RKO (cell line): Measurements from ENCODE around the gene TDRD9.
"Not testable (repeated sequence)": the region's sequence is repeated elsewhere in the genome, so short reads cannot be mapped to it uniquely, and the experiment has no call there.

Experiments
- DNase-seq: peaks from one replicate; pipeline ENCODE4 v3.0.0-alpha.2; 2016; ENCODE audit warnings: low spot score

TDRD9 gene, protein sequence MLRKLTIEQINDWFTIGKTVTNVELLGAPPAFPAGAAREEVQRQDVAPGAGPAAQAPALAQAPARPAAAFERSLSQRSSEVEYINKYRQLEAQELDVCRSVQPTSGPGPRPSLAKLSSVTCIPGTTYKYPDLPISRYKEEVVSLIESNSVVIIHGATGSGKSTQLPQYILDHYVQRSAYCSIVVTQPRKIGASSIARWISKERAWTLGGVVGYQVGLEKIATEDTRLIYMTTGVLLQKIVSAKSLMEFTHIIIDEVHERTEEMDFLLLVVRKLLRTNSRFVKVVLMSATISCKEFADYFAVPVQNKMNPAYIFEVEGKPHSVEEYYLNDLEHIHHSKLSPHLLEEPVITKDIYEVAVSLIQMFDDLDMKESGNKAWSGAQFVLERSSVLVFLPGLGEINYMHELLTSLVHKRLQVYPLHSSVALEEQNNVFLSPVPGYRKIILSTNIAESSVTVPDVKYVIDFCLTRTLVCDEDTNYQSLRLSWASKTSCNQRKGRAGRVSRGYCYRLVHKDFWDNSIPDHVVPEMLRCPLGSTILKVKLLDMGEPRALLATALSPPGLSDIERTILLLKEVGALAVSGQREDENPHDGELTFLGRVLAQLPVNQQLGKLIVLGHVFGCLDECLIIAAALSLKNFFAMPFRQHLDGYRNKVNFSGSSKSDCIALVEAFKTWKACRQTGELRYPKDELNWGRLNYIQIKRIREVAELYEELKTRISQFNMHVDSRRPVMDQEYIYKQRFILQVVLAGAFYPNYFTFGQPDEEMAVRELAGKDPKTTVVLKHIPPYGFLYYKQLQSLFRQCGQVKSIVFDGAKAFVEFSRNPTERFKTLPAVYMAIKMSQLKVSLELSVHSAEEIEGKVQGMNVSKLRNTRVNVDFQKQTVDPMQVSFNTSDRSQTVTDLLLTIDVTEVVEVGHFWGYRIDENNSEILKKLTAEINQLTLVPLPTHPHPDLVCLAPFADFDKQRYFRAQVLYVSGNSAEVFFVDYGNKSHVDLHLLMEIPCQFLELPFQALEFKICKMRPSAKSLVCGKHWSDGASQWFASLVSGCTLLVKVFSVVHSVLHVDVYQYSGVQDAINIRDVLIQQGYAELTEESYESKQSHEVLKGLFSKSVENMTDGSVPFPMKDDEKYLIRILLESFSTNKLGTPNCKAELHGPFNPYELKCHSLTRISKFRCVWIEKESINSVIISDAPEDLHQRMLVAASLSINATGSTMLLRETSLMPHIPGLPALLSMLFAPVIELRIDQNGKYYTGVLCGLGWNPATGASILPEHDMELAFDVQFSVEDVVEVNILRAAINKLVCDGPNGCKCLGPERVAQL (N-terminal part only)

DNA sequence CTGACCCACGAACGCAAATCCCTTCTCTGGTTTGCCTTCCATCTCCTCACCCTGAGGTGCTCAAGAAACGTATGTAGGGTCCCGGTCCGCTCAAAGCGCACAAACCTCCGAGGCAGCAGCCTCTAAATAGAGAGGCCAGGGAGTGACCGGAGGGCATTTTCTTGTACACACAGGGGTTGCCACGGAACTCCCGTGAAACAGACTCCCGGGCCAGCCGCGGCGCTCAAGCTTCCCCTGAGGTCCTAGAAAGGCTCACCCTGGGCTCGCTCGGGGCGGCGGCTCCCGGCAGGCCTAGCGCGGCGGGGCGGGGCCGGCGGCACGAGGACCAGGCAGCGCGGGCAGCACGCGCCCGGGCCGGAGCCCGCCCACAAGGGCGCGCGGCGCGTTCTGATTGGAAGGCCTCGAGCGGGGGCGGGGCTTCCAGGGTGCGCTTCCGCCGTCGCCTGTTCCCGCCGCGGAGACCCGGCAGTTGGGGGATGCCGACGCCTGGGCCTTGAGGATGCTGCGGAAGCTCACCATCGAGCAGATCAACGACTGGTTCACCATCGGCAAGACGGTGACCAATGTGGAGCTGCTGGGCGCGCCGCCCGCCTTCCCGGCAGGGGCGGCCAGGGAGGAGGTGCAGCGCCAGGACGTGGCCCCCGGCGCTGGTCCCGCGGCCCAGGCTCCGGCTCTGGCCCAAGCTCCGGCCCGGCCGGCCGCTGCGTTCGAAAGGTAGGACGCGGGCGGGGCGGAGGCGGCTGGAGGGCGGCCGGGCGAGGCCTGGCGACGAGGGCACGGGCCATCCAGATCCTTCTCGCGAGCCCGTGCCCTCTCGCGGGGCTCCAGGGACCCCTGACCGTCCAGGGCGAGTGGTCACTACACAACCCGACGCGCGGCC, at the start of gene TDRD9:
TDRD9 (plus strand) TSS at position 446 of the 880 bp plus-strand sequence; CDS start at position 500, 54 bp downstream.
- no peak for DNase-seq

DNA sequence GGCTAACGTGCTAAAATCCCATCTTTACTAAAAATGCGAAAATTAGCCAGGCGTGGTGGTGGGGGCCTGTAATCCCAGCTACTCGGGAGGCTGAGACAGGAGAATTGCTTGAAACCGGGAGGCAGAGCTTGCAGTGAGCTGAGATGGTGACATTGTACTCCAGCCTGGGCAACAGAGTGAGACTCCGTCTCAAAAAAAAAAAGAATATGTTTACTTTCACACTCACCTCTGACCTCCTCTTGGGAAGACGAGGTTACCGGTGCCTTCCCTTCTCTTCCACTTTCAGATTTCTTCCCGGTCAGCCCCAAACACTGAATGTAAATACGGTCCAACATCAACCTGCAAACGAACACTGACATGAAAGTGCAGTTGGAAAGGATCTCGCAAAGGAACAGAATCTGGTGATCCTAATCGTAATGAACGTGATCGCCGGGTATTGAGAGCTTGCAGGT, 49.1 kb upstream of the TDRD9 start:
- DNase-seq: no peak

DNA sequence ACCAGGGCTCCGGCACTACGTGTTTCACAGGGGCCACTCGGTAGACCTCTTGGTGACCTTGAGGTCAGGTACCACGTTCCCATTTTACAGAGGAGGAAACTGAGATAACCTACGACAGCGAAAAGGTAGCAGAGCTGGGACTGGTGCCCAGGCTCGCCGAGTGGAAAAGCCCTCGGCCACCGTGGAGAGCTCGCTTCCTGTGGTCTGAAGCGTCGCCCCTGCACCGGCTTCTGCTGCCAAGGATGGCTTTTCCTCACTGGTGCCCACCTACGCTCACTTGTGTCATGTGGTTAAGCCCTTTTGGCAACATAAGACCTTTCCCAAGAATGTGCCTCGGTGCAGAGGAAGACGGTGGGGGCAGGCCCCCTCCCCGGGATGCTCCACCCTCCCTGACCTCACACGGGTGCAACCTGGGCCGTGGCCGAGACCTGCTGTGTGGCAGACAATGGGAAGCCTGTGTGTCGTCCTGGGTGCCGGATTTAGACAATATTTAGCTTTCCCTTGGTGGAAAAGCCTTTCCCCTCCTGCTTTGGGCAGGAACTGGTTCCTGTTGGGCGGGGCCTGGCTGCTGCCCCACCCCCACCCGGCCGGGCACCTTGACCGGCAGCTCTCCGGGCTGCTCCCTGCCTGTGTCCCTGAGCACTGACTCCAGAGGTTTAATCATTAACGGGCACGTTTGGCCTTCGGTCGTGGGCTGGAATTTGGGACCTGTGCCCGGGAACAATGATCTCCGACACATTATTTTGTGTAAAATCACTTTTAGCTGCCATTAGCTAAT, 48.5 kb upstream of the TDRD9 start:
- DNase-seq: no peak

DNA sequence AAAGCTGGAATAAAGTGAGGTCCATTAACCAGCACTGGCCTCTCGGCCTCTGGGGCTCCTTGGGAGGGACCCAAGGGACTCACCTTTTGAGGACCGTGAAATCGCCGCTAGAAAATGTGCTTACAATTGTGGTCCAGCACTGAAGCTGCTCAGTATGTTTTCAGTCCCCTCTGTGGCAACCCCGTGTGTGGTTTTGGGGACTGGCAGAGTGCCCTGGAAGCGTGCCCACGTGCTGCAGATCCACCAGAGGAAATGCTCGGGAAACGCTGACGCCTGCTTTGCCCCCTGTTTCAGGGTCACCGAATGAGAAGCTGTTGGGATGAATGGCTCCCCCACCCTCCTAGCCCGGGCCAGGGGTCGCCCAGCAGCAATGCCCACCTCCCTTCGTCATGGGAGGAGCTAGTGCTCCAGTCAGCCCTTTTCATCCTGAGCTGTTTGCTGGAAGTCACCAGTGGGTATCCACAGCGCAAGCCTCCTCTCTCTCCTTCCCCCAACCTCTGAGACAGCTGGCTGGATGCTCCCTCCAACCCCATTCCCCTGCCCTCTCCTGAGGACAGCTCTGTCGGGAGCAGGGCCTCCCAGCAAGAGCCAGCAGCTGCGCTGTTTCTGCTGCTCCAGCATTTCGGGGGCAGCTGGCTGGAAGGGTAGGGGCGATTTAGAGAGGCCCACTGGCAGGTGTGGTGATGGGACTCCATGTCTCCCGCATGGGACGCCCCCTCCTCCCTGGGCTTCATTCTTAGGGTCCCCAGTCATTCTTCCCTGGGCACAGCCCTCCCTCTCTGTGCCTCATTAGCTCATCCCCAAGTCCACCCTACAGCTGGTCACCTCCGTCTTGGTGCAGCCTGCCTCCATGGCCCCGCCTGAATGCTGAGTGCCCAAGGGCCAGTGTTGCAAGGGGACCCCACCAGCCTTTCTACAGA, 47.6 kb upstream of the TDRD9 start:
- DNase-seq: no peak

DNA sequence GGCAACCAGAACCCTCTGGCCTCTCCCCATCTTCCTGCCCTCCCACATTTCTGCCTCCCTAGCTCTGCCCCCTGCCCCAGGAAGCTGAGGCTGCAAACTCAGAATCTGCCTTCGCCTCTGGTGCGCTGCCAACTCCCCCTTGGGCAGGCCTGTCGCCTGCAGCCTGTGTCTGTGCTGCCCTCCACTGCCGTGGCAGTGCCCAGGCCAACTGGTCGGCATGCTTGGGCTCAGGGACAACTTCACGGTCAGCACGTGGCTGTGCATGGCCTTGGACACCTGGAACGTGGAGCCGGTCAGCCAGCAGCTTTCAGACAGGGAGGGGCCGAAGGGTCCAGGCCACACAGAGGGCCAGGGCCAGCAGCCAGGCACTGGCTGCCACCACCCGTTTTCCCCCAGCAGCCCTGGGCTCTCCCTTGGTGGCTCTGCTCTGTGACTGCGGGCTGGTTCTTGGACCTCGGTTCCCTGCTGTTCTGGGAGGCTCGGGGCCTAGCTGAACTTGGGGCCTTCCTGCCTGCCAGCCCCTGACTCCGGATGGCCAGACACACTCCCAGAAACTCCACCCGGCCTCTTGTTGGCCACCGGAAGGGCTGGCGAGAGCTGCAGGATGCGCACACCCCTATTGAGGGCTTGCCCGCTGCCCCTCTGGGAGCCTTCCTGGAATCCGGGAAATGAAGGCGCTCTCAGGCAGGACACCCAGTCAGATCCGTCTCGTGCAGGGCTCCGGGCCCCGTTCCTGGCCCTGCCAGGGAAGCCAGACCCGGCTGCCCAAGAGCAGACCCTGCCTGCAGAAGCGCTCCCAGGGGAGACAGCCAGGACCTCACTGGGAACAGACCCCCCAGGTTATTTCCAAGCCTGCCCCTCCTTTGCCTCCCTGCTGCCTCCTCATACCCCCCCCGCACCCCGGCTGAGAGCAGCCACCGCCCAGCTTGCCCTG, 46.7 kb upstream of the TDRD9 start:
- no peak for DNase-seq

DNA sequence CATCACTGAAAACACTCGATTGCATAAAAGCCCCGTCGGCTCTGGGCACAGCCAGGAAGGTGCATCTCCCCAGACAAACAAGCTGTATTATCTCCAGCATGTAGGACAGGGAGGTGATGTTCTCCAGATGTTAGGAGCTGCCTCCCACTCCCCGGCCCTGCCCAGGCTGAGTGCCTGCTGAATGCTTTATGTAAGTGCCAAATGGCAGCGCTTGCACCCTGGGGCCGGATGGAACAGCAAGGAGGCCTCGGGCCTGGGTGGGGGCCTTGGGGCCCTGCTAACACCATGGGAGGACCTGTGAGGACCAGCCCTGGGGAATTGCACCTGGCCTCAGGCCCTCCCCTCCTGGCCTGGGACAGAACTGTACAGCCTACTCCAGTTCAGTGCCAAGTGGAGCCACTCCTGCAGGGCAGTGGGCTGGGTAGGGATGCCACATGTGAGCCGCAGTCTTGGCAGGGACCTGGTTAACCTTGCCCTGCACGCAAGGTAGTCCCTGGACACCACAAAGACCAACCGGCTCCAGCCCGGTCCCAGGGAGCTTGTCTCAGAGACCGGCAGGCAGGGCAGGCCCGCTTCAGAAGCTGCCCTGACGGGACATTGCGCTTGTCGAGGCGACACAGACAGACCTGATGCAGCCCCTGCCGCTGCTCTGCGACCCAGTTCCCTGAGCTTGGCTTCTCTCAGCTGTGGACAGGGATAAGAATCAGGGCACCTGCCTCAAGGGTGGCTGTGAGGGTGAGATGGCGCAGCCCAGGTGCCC, 45.6 kb upstream of the TDRD9 start:
- no peak for DNase-seq

DNA sequence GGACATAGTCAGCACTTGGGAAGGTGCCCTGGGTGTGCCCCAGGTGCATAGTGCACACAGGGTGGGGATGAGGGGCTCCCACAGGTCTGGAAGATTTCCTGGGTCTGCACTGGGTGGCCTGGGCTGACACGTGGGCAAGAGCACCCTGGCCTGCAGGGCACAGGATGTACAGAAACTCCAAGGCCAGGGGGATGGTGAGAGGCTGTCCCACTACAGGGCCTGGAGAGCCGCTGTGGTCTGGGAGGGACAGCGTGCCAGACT, 45.1 kb upstream of the TDRD9 start:
- no peak for DNase-seq

DNA sequence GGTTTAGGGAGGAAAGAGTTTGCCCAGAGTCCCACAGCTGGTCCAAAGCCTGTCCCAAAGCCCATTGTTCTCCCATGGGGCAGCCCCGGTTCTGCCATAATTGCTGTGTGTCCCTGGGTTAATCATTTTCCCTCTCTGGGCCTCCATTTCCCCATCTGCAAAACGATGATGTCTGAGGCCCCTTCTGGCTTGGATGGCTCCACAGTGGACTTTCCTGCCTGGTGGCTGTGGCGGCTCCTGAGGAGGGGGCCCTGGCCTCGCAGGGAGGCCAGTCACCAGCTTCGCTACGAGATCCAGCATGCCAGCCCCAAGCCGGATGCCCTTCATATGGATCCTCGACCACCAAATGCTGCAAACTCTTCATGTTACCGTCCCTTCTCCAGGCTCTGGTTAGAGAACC, 43.4 kb upstream of the TDRD9 start:
- no peak for DNase-seq

DNA sequence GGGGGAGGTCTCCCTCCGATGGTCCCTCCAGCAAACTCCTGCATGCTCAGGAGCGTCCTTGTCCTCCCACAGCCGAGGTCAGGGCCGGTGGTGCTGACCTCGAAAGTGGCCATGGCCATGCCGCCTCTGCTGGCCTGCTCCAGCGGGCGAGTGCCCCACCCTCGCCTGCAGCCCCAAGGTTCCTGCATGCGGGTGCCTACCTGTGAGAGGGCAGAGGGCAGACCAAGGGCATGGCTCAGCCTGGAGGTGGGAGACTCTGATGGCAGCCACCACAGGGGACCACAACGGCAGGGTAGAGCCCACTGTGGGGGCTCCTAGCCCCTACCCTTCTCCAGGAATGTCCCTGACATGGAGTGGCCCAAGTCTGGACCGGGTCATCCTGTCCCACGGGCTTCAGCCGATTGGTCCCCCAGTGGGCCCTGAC, 42.7 kb upstream of the TDRD9 start:
- DNase-seq: no peak

DNA sequence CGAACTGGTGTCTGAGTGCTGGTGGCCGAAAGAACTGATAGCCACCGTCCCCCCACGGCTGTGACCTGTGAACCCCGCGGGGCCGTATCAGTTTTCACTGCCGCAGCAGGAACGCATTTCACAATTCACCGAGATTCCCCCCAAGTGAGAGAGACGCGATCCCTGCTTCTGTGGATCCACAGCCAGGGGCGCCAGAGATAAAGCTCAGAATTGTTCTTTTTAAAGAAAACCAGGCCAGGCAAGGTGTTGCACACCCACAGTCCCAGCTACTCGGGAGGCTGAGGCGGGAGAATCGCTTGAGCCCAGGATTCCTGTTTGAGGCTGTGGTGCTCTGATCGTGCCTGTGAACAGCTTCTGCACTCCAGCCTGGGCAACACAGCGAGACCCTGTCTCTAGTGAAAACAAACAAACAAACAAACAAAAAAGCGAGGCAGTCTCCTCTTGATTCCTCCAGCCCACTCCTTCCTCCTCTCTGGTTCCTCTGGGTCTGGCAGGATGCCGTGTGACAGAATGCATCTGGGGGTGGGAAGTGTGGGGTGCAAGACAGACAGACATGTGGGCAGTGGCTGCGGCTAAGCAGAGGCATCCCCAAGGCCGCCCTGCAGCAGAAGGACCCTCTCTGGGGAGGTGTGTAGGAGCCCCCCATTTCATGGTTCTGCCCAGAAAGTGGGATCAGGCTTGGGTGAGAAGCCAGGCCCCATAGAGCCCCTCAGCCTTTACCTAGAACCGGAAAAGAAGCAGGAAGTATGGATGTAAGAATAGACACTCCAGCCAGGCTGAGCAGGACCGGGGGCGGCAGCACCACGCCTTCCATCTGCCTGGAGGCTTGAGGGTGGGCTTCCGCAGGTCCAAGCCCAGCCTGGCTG, 41.7 kb upstream of the TDRD9 start:
- DNase-seq: no peak

DNA sequence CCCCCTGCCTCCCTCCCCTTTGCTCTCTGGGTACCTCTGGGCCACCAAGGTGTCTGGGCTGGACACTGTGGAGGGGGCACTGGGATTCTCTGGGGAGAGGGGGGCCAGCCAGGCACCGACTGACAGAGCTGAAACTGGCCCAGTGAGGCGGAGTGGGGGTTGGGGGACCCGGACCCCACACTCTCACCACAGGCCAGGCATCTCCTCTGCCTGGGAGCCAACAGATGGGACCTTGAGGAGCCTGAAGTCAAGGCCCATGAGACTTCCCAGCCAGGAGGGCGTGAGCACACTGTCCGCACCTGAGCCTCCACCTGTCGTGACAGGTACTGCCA, 41.1 kb upstream of the TDRD9 start:
- DNase-seq: no peak

DNA sequence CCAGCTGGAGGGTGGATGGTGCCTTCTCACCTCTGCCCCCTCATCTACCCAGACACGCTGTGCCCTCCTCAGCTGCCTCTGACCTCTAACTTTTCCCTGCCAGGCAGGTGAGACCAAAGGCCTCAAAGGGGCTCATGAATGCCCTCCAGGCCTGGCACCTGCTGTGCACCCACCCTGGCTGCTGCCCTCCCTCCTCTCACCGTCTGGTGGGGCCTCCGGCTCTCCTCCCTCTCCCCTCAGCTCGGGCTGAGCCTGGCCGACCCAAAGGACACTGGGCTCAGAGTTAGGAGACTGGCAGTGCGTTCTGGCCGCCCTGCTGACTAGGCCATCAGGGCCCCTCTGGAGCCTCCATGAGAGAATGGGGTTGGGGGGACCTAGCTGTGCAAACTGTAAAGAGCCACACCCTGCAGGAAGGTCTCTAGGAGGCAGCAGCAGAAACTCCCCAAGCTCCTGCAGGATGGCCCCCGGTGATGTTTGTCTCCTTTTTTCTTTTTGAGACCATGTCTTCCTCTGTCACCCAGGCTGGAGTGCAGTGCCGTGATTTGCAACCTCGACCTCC, 40.6 kb upstream of the TDRD9 start:
- no peak for DNase-seq

DNA sequence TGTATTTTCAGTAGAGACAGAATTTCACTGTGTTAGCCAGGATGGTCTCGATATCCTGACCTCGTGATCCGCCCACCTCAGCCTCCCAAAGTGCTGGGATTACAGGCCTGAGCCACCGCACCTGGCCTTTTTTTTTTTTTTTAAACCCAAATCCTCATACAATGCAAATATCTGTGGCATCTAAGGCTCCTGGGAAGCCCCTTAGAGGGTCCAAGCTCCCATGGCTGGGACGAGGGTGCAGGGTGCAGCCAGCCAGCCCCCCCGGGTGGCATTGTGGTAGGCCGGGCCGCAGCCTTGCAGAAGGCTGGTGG, 39.3 kb upstream of the TDRD9 start:
- DNase-seq: not testable (repeated sequence)

DNA sequence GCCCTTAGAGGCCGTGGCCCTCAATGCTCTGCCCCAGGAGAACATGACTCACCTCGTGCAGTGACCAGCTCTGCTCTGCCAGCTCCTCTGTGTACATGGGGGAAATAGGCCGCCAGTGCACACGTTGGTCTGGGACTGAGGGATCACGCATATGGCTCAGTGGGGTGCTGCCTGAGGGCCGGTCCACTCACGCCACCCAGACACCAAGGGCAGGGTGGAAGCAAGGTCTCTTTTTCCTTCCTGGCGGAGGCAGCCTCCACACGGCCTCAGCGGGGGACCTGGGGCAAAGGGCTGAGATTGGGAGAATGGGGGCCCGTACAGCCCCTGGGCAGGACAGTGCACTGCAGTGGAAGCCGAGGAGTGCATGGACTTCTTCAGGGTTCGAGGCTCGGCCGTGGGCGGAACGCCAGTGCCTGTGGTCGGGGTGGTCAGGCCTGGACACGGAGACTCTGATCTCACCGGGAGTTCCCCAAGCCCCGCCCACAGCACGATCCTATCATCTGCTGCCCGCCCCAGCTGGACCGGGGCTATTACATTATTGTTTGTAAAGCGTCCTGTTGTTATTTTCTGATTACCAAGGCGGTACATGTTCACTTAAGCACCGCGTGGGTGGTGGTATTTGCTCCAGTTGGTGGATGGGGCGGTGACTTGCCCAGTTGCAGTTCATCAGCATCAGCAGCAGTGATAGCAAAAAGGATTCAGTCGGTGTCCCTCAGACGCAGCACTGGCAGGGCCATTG, 38.8 kb upstream of the TDRD9 start:
- no peak for DNase-seq

DNA sequence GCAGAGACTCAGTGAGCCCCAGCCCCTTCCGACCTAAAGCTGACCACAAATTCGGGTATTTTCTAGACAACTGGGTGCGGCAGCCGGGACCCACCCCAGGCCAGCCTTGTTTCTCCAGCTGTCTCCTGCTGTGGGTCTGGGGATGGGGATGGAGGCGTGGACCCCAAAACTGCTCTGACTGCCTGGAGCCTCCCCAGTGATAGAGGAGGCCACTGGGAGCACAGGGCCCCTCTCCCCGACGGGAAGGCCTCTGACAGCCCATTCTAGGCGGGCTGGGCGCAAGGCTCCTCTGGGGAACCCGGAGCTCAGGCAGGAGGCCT, 38.2 kb upstream of the TDRD9 start:
- DNase-seq: no peak
